ENCODE measurements around the gene WNT3A. TPM values are rescaled to one million over a fixed set of nuclear protein-coding genes. Genes with fewer than 3 reads are reported as not detected.

Gene WNT3A
- total RNA-seq, 1 experiment from 2014 or later, result 0.24 TPM

DNA sequence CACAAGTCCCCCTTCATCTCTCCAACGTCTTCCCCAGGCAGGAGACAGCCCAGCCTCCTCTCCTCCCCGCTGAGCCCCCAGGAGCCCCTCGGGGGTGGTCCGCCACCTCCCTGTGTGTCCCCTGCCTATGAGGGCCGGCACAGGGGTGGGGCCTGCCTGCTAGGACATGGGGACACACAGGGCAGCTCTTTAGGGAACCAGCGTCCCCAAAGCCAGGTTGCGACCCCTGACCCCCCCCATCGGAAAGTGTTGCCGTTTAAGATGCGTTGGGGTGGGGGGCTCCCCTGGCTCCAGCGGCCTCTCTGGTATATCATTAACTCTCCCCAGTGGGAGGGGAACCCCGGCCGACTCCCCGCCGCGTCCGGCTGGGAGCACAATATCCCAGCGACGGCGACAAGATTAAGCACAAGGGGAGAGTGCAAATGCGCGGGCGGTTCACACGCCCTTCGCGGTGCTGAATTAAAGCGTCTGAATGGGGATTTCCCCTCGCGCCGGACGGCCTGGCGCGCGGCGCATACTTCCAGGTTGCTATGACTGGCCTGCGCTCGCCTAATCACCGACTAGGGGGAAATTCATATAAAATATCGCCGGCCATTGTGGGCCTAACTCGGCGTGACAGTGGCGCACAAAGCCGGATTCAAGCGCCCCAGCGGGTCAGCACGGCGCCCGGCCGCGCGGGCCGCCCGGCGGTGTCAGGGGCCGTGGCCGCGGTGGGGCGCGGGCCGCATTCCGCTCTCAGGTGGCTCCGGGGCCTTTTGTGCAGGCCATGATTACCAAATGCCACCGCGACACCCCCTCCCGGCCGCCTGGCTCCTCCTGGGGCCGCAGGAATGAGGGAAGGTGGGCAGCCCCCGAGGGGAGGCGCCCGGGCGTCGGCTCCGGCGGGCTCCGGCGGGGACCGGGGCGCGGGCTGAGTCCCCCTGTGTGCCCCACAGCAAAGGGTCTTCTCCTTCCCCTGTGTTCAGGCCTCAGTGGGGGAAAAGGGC, 30.9 kb downstream of the WNT3A start:
- Histone ChIP-seq H3K4me2 (no peak overlapping the region), H3F3A (ENCODE audit: insufficient read depth, low read depth) (peaks cover 7% of the 10 kb centered on the region), H4K20me1 (ENCODE audit: insufficient read depth) (no peaks in the 10 kb centered on the region), H3K79me2 (ENCODE audit: low read depth) (no peaks in the 10 kb centered on the region), H3K36me3 (ENCODE audit: low read depth) (no peaks in the 10 kb centered on the region), H3K4me3 (no peak overlapping the region), H3K27ac (no peak overlapping the region), H3K9me2 (ENCODE audit: insufficient read depth) (no peaks in the 10 kb centered on the region), H3K9me3 (ENCODE audit: insufficient read depth, low read depth) (no peaks in the 10 kb centered on the region), H3K4me1 (replicated peaks; ENCODE audit: insufficient read depth) (peaks cover 3% of the 10 kb centered on the region), H3K27me3 (ENCODE audit: insufficient read depth, low read depth) (no peaks in the 10 kb centered on the region), H2AFZ (no peak overlapping the region)
- intact Hi-C loops (cut with micrococcal nuclease; ENCODE audit: unreplicated experiment), result no loop called here
- DNase-seq, result peak in 1 of 2 experiments; percentile 35
- BruUV-seq (replicated peaks), result no TSS peak
- POLR2A ChIA-PET (ENCODE audit: unreplicated experiment), result no interaction called here
- CTCF ChIA-PET, result no interaction called here
- TF ChIP-seq, protein P1, sequence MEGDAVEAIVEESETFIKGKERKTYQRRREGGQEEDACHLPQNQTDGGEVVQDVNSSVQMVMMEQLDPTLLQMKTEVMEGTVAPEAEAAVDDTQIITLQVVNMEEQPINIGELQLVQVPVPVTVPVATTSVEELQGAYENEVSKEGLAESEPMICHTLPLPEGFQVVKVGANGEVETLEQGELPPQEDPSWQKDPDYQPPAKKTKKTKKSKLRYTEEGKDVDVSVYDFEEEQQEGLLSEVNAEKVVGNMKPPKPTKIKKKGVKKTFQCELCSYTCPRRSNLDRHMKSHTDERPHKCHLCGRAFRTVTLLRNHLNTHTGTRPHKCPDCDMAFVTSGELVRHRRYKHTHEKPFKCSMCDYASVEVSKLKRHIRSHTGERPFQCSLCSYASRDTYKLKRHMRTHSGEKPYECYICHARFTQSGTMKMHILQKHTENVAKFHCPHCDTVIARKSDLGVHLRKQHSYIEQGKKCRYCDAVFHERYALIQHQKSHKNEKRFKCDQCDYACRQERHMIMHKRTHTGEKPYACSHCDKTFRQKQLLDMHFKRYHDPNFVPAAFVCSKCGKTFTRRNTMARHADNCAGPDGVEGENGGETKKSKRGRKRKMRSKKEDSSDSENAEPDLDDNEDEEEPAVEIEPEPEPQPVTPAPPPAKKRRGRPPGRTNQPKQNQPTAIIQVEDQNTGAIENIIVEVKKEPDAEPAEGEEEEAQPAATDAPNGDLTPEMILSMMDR (conservative IDR thresholded peaks at IDR 0.05), result no peak
- TF ChIP-seq EZH2 (IDR thresholded peaks at IDR 0.05; ENCODE audit: low read depth), result no peak

DNA sequence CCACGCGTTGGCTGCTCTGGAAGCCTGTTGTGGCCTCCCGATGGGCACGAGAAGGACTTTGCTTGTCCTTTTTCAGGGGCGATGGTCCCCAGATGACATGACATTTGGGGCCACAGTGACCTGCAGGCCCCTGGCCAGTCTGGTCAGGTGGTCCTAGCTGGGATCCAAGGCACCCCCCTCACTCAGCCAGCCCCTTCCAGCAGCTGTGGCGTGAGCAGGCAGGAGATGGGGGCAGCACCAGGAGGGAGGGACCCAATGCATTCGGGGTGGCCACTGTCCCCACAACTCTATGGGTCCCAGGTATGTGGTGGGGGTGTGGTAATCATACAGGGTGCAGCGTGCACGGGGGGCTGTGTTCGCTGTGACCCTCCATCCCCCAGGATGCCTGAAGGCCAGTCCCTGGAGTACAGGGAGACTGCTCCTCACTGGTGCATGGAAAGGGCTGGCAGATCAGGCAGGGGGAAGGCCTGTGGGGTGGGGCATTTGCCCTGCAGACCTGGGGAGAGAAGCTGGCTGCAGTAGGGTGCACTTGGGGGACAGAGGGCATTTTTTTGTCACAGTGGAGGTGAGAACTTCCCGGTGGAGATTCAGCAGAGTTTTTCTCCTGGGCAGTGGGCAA, 31.7 kb downstream of the WNT3A start:
- Histone ChIP-seq H3K4me3 (no peak overlapping the region), H3K9me2 (ENCODE audit: insufficient read depth) (no peaks in the 10 kb centered on the region), H3K4me2 (no peak overlapping the region), H3K27ac (no peak overlapping the region), H3F3A (ENCODE audit: insufficient read depth, low read depth) (peaks cover 15% of the 10 kb centered on the region), H3K36me3 (ENCODE audit: low read depth) (no peaks in the 10 kb centered on the region), H3K79me2 (ENCODE audit: low read depth) (no peaks in the 10 kb centered on the region), H3K9me3 (ENCODE audit: insufficient read depth, low read depth) (no peaks in the 10 kb centered on the region), H2AFZ (no peak overlapping the region), H4K20me1 (ENCODE audit: insufficient read depth) (no peaks in the 10 kb centered on the region), H3K4me1 (replicated peaks; ENCODE audit: insufficient read depth) (peaks cover 11% of the 10 kb centered on the region), H3K27me3 (ENCODE audit: insufficient read depth, low read depth) (no peaks in the 10 kb centered on the region)
- intact Hi-C loops (cut with micrococcal nuclease; ENCODE audit: unreplicated experiment), result no loop called here
- ChIA-PET CTCF (no interaction called here), POLR2A (ENCODE audit: unreplicated experiment) (no interaction called here)
- no peak for DNase-seq
- TF ChIP-seq, protein P1 (conservative IDR thresholded peaks at IDR 0.05), result no peak
- TF ChIP-seq EZH2 (IDR thresholded peaks at IDR 0.05; ENCODE audit: low read depth), result no peak
- no TSS peak for BruUV-seq (replicated peaks)

DNA sequence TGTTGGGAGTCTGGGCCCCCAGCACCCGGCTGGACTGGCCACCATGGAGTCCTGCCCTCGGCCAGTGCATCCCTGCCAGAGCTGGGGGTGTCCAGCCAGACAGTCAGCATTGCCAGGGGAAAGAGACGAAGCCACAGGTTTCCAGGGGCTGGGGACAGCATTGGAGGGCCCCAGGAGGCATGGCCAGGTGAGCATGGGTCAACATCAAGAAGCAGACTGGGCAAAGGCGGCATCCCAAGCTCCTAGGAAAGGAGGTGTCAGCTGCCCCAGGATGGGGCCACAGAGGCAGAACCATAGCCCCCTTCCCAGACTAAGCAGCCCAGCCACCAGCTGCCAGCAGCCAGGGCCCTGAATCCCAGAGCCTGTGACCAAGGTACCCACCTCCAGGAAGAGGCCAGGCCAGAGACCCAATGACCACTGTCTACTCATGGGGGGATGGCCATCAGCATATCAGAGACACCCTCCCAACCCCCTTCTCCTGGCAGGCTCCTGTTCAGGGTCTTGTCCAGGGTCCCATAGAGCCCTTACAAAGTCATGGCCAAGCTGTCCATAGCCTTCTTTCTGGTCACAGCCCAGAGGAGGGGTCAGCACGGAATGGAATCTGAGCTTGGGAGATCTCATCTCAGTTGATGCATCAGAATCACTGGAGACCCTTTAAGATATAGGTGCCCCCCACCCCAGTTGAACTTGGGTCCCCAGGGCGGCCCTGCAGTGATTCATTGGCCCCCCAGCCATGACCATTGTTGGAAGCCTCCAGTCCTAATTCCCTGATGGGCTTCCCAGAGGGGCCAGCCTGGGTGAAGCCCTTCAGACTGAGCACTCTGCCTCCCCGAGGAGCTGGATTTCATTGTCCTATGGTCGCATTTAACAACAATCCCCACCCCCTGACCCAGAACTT, 32.5 kb downstream of the WNT3A start:
- no peaks in the 10 kb centered on the region for H3K9me3 ChIP-seq (ENCODE audit: insufficient read depth, low read depth)
- no peak for TF ChIP-seq EZH2 (IDR thresholded peaks at IDR 0.05; ENCODE audit: low read depth)
- TF ChIP-seq, protein P1 (conservative IDR thresholded peaks at IDR 0.05), result no peak
- no peaks in the 10 kb centered on the region for H3K9me2 ChIP-seq (ENCODE audit: insufficient read depth)
- no peaks in the 10 kb centered on the region for H3K27me3 ChIP-seq (ENCODE audit: insufficient read depth, low read depth)
- BruUV-seq (replicated peaks), result no TSS peak
- no peaks in the 10 kb centered on the region for H3K79me2 ChIP-seq (ENCODE audit: low read depth)
- peaks cover 19% of the 10 kb centered on the region for H3K4me1 ChIP-seq (replicated peaks; ENCODE audit: insufficient read depth)
- no peak overlapping the region for H3K27ac ChIP-seq
- no peak overlapping the region for H3K4me3 ChIP-seq
- H4K20me1 ChIP-seq (ENCODE audit: insufficient read depth), result no peaks in the 10 kb centered on the region
- POLR2A ChIA-PET (ENCODE audit: unreplicated experiment), result no interaction called here
- H3K36me3 ChIP-seq (ENCODE audit: low read depth), result no peaks in the 10 kb centered on the region
- no peak overlapping the region for H3K4me2 ChIP-seq
- intact Hi-C loops (cut with micrococcal nuclease; ENCODE audit: unreplicated experiment), result no loop called here
- H2AFZ ChIP-seq, result no peak overlapping the region
- DNase-seq, result no peak
- H3F3A ChIP-seq (ENCODE audit: insufficient read depth, low read depth), result peaks cover 20% of the 10 kb centered on the region
- CTCF ChIA-PET, result no interaction called here
